Measurements from ENCODE around the gene SKA3.

Gene SKA3

DNA sequence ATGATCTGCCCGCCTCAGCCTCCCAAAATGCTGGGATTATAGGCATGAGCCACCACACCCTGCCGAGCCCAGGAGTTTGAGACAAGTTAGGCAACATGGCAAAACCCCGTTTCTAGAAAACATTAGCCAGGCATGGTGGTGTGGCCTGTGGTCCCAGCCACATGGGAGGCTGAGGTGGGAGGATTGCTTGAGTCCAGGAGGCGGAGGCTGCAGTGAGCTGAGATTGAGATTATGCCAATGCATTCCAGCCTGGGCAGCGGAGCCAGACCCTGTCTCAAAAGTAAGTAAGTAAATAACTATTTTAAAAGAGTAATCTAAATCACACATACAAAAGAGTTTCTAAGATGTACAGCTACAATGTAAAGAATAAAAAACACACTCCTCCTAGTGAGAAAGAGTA, 41.9 kb downstream of the SKA3 start:
- Histone ChIP-seq H3K27ac (no peak overlapping the region), H3K27me3 (ENCODE audit: insufficient read depth, low read depth, severe bottlenecking) (no peaks in the 10 kb centered on the region), H3K36me3 (no peaks in the 10 kb centered on the region), H3K4me3 (ENCODE audit: low read depth, low read length) (no peak overlapping the region), H3K9me3 (ENCODE audit: severe bottlenecking) (peaks cover 9% of the 10 kb centered on the region)
- DNase-seq = no peak
- TF ChIP-seq, protein P1, sequence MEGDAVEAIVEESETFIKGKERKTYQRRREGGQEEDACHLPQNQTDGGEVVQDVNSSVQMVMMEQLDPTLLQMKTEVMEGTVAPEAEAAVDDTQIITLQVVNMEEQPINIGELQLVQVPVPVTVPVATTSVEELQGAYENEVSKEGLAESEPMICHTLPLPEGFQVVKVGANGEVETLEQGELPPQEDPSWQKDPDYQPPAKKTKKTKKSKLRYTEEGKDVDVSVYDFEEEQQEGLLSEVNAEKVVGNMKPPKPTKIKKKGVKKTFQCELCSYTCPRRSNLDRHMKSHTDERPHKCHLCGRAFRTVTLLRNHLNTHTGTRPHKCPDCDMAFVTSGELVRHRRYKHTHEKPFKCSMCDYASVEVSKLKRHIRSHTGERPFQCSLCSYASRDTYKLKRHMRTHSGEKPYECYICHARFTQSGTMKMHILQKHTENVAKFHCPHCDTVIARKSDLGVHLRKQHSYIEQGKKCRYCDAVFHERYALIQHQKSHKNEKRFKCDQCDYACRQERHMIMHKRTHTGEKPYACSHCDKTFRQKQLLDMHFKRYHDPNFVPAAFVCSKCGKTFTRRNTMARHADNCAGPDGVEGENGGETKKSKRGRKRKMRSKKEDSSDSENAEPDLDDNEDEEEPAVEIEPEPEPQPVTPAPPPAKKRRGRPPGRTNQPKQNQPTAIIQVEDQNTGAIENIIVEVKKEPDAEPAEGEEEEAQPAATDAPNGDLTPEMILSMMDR (IDR thresholded peaks at IDR 0.05; ENCODE audit: low read depth, low read length) = no peak

DNA sequence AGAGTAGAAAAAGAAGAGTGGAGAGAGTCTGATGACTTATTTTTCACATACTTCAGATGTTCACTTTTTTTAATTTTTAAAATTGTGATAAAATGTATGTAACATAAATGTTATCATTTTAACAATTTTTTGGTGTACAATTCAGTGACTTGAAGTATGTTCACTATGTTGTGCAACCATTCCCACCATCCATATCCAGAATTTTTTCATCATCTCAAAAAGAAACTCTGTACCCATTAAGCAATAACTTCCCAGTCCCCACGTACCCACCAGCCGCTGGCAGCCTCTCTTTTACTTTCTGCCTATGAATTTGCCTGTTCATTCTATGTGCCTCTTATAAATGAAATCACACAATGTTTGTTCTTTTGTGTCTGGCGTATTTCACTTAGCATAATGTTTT, 43.3 kb downstream of the SKA3 start:
- no peak for DNase-seq

DNA sequence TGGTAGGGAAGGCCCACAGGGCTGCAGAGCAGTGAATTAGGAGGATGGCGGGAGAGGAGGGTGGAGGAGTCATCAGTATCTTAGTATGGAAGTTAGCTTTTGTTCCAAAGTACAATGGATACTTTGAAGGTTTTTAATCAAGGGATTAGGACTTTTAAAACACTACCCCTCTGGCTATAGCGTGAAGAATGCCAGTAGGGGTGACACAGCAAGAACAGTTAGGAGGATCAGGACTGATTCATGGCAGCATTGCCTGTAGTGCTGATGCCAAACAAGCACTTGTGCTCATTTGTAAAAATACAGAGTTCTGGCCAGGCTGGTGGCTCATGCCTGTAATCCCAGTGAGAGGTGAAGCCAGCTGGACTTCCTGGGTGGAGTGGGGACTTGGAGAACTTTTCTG, 46.2 kb downstream of the SKA3 start:
- no peaks in the 10 kb centered on the region for H3K27me3 ChIP-seq (ENCODE audit: insufficient read depth, low read depth, severe bottlenecking)

More for the DNA sequence above, 43.3 kb downstream of the SKA3 start:
- Histone ChIP-seq H3K4me3 (ENCODE audit: low read depth, low read length) (no peak overlapping the region), H3K27ac (no peak overlapping the region), H3K36me3 (no peaks in the 10 kb centered on the region), H3K9me3 (ENCODE audit: severe bottlenecking) (peaks cover 9% of the 10 kb centered on the region), H3K27me3 (ENCODE audit: insufficient read depth, low read depth, severe bottlenecking) (no peaks in the 10 kb centered on the region)
- TF ChIP-seq, protein P1 (IDR thresholded peaks at IDR 0.05; ENCODE audit: low read depth, low read length) = no peak

DNA sequence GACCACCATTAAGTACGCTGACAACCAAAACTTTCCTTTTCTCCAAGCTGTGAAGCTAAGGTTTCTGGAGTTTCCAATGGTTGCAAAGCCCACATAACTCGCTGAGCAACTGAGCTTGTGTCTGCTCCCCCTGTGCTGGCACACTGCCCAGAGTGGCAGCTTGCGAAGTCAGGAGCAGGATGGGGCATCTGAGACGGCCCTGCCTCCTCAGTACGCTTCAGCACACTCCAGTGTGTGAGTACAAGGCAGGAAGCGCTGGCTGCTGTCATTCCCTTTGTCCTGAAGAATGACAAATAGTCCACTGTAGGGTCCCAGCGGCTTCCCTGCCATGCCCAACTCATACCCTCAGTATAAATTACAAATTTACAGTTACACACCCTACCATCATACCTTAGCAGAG, 51.5 kb downstream of the SKA3 start:
- Histone ChIP-seq H3K4me3 (ENCODE audit: low read depth, low read length) (no peak overlapping the region), H3K27ac (no peak overlapping the region), H3K27me3 (ENCODE audit: insufficient read depth, low read depth, severe bottlenecking) (no peaks in the 10 kb centered on the region), H3K9me3 (ENCODE audit: severe bottlenecking) (peaks cover 3% of the 10 kb centered on the region), H3K36me3 (no peaks in the 10 kb centered on the region)
- peak; percentile 19 for DNase-seq
- TF ChIP-seq, protein P1 (IDR thresholded peaks at IDR 0.05; ENCODE audit: low read depth, low read length) = no peak

More for the DNA sequence above, 46.2 kb downstream of the SKA3 start:
- Histone ChIP-seq H3K9me3 (ENCODE audit: severe bottlenecking) (peaks cover 9% of the 10 kb centered on the region), H3K27ac (no peak overlapping the region), H3K36me3 (no peaks in the 10 kb centered on the region), H3K4me3 (ENCODE audit: low read depth, low read length) (no peak overlapping the region)
- TF ChIP-seq, protein P1 (IDR thresholded peaks at IDR 0.05; ENCODE audit: low read depth, low read length) = no peak
- no peak for DNase-seq

DNA sequence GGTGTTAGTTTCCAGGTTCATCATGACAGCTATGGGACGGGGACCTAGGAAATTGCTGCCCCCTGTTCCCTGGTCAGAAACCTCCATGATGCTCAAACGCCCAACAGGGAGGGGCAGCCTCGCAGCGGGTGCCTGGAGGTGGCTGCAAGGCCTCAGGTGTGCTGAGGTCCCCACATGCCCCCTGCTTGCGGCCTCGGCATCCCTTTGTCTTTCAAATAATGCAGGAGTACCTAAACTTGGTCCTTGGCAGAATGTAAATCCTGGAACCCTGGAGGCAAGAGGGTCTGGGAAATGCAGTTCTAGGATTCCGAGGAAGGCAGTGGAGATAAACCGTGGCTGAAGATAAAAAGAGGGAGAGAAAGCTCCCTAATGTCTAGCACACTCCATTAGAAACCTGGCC, 52.4 kb downstream of the SKA3 start:
- no peaks in the 10 kb centered on the region for H3K36me3 ChIP-seq
- no peak overlapping the region for H3K4me3 ChIP-seq (ENCODE audit: low read depth, low read length)
- TF ChIP-seq, protein P1 (IDR thresholded peaks at IDR 0.05; ENCODE audit: low read depth, low read length) = no peak
- H3K27ac ChIP-seq = no peak overlapping the region
- DNase-seq = no peak
- no peaks in the 10 kb centered on the region for H3K9me3 ChIP-seq (ENCODE audit: severe bottlenecking)
- H3K27me3 ChIP-seq (ENCODE audit: insufficient read depth, low read depth, severe bottlenecking) = no peaks in the 10 kb centered on the region

DNA sequence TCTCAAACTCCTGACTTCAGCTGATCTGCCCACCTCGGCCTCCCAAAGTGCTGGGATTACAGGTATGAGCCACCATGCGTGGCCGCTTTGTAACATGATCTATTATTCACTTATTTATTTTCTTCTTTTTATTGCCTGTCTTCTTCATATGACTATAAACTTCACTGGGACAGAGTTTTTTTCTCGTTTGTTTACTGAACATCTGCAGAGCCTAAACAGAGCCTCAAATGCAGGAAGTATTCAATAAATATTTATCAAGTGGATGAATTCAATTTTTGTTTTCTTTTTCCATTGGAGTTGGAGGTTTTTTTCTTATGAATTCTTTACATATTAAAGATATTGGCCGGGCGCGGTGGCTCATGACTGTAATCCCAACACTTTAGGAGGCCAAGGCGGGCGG, 54.7 kb downstream of the SKA3 start:
- no peaks in the 10 kb centered on the region for H3K27me3 ChIP-seq (ENCODE audit: insufficient read depth, low read depth, severe bottlenecking)
- DNase-seq = no peak
- no peak overlapping the region for H3K27ac ChIP-seq
- TF ChIP-seq, protein P1 (IDR thresholded peaks at IDR 0.05; ENCODE audit: low read depth, low read length) = no peak
- H3K4me3 ChIP-seq (ENCODE audit: low read depth, low read length) = no peak overlapping the region
- no peaks in the 10 kb centered on the region for H3K9me3 ChIP-seq (ENCODE audit: severe bottlenecking)
- H3K36me3 ChIP-seq = no peaks in the 10 kb centered on the region

Measured in WERI-Rb-1 (cell line).